Endothelial cell of umbilical vein (primary cell): Measurements from ENCODE around the gene WRAP73. TPM values are rescaled to one million over a fixed set of nuclear protein-coding genes. Genes with fewer than 3 reads are reported as not detected.

Source experiments
- BruUV-seq: library from RNA; stranded (reverse); fragments of 400-500 nt; replicated peaks from 2 replicates; lab custom pipeline; 2021; lab: Mats Ljungman, UMichigan
- CTCF ChIA-PET: fragments of 300-600, 350-600 bp; sonication (Branson Sonifier 250); formaldehyde crosslinking; loops from one replicate; lab custom pipeline; 2021; ENCODE audit warnings: antibody characterized with exemption, inconsistent platforms; lab: Charles Lee
- POLR2A ChIA-PET: fragments of 300-600, 350-600 bp; sonication (Branson Sonifier 250); formaldehyde crosslinking; loops from one replicate; lab custom pipeline; 2021; ENCODE audit warnings: antibody characterized with exemption, inconsistent platforms; lab: Charles Lee
- DNase-seq: peaks from one replicate; pipeline ENCODE4 v3.0.0-alpha.2; 2011; ENCODE audit warnings: low read depth, low spot score
- FAIRE-seq: peaks from 2 replicates; lab custom pipeline; 2011; peaks lifted over from hg19 to GRCh38; lab: Jason Lieb, UNC
- H2AFZ ChIP-seq: 2 replicates; pipeline ENCODE4 v1.6.0; 2012; ENCODE audit warnings: low read depth, low read length, control low read depth, inconsistent platforms
- H3K27ac ChIP-seq: 2 replicates; pipeline ENCODE4 v1.5.1; 2011; ENCODE audit warnings: low read depth, mild to moderate bottlenecking, control low read depth, low read length, moderate library complexity; ENCODE audit not compliant: insufficient read depth
- H3K27me3 ChIP-seq, 2 experiments: 2 replicates each; pipeline versions ENCODE4 v1.6.0 to v1.6.1; 2011; ENCODE audit warnings: low read length in 2 of 2, mixed read lengths in 1 of 2; ENCODE audit not compliant: control insufficient read depth in 2 of 2, insufficient read depth in 2 of 2
- H3K36me3 ChIP-seq, 2 experiments: 2 replicates in 1 of 2; 3 replicates in 1 of 2; pipeline ENCODE4 v1.5.1; 2011; ENCODE audit warnings: low read length in 2 of 2, mild to moderate bottlenecking in 1 of 2, moderate library complexity in 1 of 2; ENCODE audit not compliant: control insufficient read depth in 2 of 2, insufficient read depth in 2 of 2; ENCODE audit errors: extremely low read depth in 1 of 2
- H3K4me1 ChIP-seq: 3 replicates; pipeline ENCODE4 v1.5.1; 2011; ENCODE audit warnings: mild to moderate bottlenecking, low read length; ENCODE audit not compliant: control insufficient read depth, insufficient read depth; ENCODE audit errors: extremely low read depth
- H3K4me2 ChIP-seq: 2 replicates; pipeline ENCODE4 v1.6.1; 2011; ENCODE audit warnings: low read length, control low read depth, mixed read lengths; ENCODE audit not compliant: insufficient read depth
- H3K4me3 ChIP-seq, 3 experiments: fragments of 200-600 bp in 1 of 3; sonication (generic), shearing (Covaris generic) in 1 of 3; replicated peaks in 1 of 3; 2 replicates each; pipeline ENCODE4 v1.5.1; 2011 to 2016; ENCODE audit warnings: control low read depth in 3 of 3, low read length in 3 of 3, mild to moderate bottlenecking in 2 of 3, inconsistent platforms in 1 of 3, low read depth in 1 of 3, moderate library complexity in 1 of 3; ENCODE audit not compliant: insufficient read depth in 1 of 3
- H3K79me2 ChIP-seq: 2 replicates; pipeline ENCODE4 v1.6.0; 2012; ENCODE audit warnings: low read length, inconsistent platforms; ENCODE audit not compliant: control insufficient read depth, insufficient read depth
- H3K9ac ChIP-seq: replicated peaks from 2 replicates; pipeline ENCODE3; 2011; ENCODE audit warnings: low read length, control low read depth; ENCODE audit not compliant: insufficient read depth; ENCODE audit errors: extremely low read depth
- H3K9me1 ChIP-seq: replicated peaks from 3 replicates; pipeline ENCODE4 v1.6.0; 2011; ENCODE audit warnings: mild to moderate bottlenecking, low read length; ENCODE audit not compliant: control insufficient read depth, insufficient read depth; ENCODE audit errors: extremely low read depth
- H3K9me3 ChIP-seq: replicated peaks from 2 replicates; pipeline ENCODE4 v1.5.1; 2012; ENCODE audit warnings: low read length, inconsistent platforms; ENCODE audit not compliant: control insufficient read depth, insufficient read depth
- H4K20me1 ChIP-seq: replicated peaks from 2 replicates; pipeline ENCODE3; 2011; ENCODE audit warnings: mild to moderate bottlenecking, low read length; ENCODE audit not compliant: control insufficient read depth, insufficient read depth; ENCODE audit errors: extremely low read depth
- CTCF ChIP-seq, 2 donors: IDR thresholded peaks; 1 replicate in 1 of 2; 2 replicates in 1 of 2; pipeline ENCODE4 v1.5.1; 2011; ENCODE audit warnings: low read length in 2 of 2, mild to moderate bottlenecking in 2 of 2, moderate library complexity in 2 of 2, control low read depth in 1 of 2, inconsistent platforms in 1 of 2, low read depth in 1 of 2; ENCODE audit not compliant: insufficient read depth in 1 of 2; ENCODE audit errors: extremely low read depth in 1 of 2
- EZH2 ChIP-seq: IDR thresholded peaks from 2 replicates; pipeline ENCODE4 v1.6.1; 2012; ENCODE audit warnings: borderline replicate concordance, low read depth, mild to moderate bottlenecking, moderate library complexity, low read length, inconsistent platforms; ENCODE audit not compliant: severe bottlenecking
- FOS ChIP-seq: IDR thresholded peaks from 2 replicates; pipeline ENCODE4 v1.6.1; 2011; ENCODE audit warnings: mild to moderate bottlenecking, low read length, moderate library complexity, borderline replicate concordance; ENCODE audit not compliant: insufficient read depth
- GATA2 ChIP-seq: IDR thresholded peaks from 2 replicates; pipeline ENCODE4 v1.7.0; 2011; ENCODE audit warnings: low read depth, mild to moderate bottlenecking, moderate library complexity, mixed read lengths, low read length; ENCODE audit not compliant: insufficient read length, insufficient read depth
- JUN ChIP-seq: IDR thresholded peaks from 2 replicates; pipeline ENCODE4 v1.6.1; 2011; ENCODE audit warnings: borderline replicate concordance, low read depth; ENCODE audit not compliant: insufficient read length, insufficient read depth
- MYC ChIP-seq: IDR thresholded peaks from one replicate; pipeline ENCODE4 v1.6.1; 2011; ENCODE audit warnings: mild to moderate bottlenecking, low read depth, low read length
- POLR2A ChIP-seq: IDR thresholded peaks from 2 replicates; pipeline ENCODE4 v1.6.1; 2012; ENCODE audit warnings: low read depth, mild to moderate bottlenecking, control low read depth, low read length
- POLR2AphosphoS5 ChIP-seq: IDR thresholded peaks from 2 replicates; pipeline ENCODE4 v1.6.1; 2012; ENCODE audit warnings: low read depth, mild to moderate bottlenecking, control low read depth, low read length, moderate library complexity; ENCODE audit not compliant: insufficient read depth
- dilution Hi-C: fragments of 300-500 bp; cut with MboI; formaldehyde crosslinking; loops from one replicate; pipeline ENCODE4 v1.15.0; 2019; ENCODE audit warnings: low sequenced_read_pairs; ENCODE audit not compliant: extremely low pct_ligation_motif_present
- intact Hi-C: fragments of 100-400 bp; cut with micrococcal nuclease; formaldehyde crosslinking; loops from one replicate; pipeline ENCODE4 v1.10.0; 2022
- polyA plus RNA-seq, 4 experiments: library from polyadenylated mRNA; depleted of rRNA in 3 of 4; stranded (reverse) in 3 of 4; unstranded in 1 of 4; fragments of >200 nt; gene quantifications; 2 replicates each; pipeline versions ENCODE4 v1.2.1 to v1.2.3, GENCODE V29; 2011 to 2012; ENCODE audit warnings: missing spikeins in 1 of 4
- total RNA-seq: library from RNA; stranded (reverse); gene quantifications from 2 replicates; pipeline ENCODE4 v1.2.3, GENCODE V29; 2021
- TF ChIP-seq, protein P1 (sequence below): IDR thresholded peaks from 2 replicates; pipeline ENCODE4 v1.6.1; 2011; ENCODE audit not compliant: insufficient read depth, insufficient read length

WRAP73 gene
- total and polyA plus RNA-seq, 2 donors (not counting 3 experiments of a cell fraction or from before 2014, with no cell fraction given) = 23.0 to 50.7 TPM

- H3K9me3 ChIP-seq = no peaks in the 10 kb centered on the region
- H3K27ac ChIP-seq = no peak overlapping the region
- H3K79me2 ChIP-seq = no peaks in the 10 kb centered on the region
- H3K4me2 ChIP-seq = no peak overlapping the region
- no peaks in the 10 kb centered on the region for H3K36me3 ChIP-seq
- no peak overlapping the region for H3K4me3 ChIP-seq
- H3K27me3 ChIP-seq = no peaks in the 10 kb centered on the region
- FAIRE-seq (no peak), DNase-seq (no peak)
- intact Hi-C loops = no loop called here
- no TSS peak for BruUV-seq
- H3K9me1 ChIP-seq = no peaks in the 10 kb centered on the region
- dilution Hi-C loops = no loop called here
- no peak overlapping the region for H3K9ac ChIP-seq
- no peaks in the 10 kb centered on the region for H4K20me1 ChIP-seq
- no peak overlapping the region for H2AFZ ChIP-seq
- POLR2A ChIA-PET = no interaction called here
- CTCF ChIA-PET = interaction anchor here (0.7 kb wide), 1 partner anchor 53 kb away, joined by 3 read pairs; no protein-coding TSS in a partner anchor
- H3K4me1 ChIP-seq = peaks cover under 1% of the 10 kb centered on the region
- TF ChIP-seq, protein P1, sequence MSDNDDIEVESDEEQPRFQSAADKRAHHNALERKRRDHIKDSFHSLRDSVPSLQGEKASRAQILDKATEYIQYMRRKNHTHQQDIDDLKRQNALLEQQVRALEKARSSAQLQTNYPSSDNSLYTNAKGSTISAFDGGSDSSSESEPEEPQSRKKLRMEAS = no peak
- TF ChIP-seq FOS (no peak), CTCF (IDR thresholded peaks at IDR 0.05; ENCODE audit: extremely low read depth in 1 of 2, insufficient read depth in 1 of 2, low read depth in 1 of 2, low read length in 2 of 2) (no peak), EZH2 (no peak), JUN (no peak), GATA2 (no peak), MYC (no peak), POLR2AphosphoS5 (no peak), POLR2A (no peak)
Observed at GRCh38 chr1:3671371-3672180, 21.7 kb upstream of the WRAP73 start.
